RWPE2 (cell line): Measurements from ENCODE around the gene LHFPL3.

Source experiments
- ATAC-seq: fragments of 200-7000 bp; cut with Tn5 transposase; 3 replicates; pipeline ENCODE4 v1.9.1; 2021; ENCODE audit warnings: low read depth
- DNase-seq: peaks from one replicate; pipeline ENCODE4 v3.0.0-alpha.2; 2020; ENCODE audit warnings: low spot score
- H3K27ac ChIP-seq: fragments of 450-650 bp; 2 replicates; pipeline ENCODE4 v1.5.1; 2017; ENCODE audit warnings: mild to moderate bottlenecking; ENCODE audit not compliant: poor library complexity, severe bottlenecking
- H3K27me3 ChIP-seq: fragments of 250-450 bp; sonication (Bioruptor Pico); 2 replicates; pipeline ENCODE4 v1.5.1; 2021; ENCODE audit warnings: mild to moderate bottlenecking, moderate library complexity; ENCODE audit not compliant: insufficient read depth, poor library complexity, severe bottlenecking
- H3K36me3 ChIP-seq: fragments of 250-450 bp; sonication (Bioruptor Pico); 2 replicates; pipeline ENCODE4 v1.5.1; 2020; ENCODE audit warnings: low read depth, mild to moderate bottlenecking, moderate library complexity
- H3K4me1 ChIP-seq: fragments of 250-450 bp; sonication (Bioruptor Pico); 2 replicates; pipeline ENCODE4 v1.5.1; 2021; ENCODE audit warnings: mild to moderate bottlenecking, moderate library complexity; ENCODE audit not compliant: insufficient read depth, poor library complexity, severe bottlenecking
- H3K4me3 ChIP-seq: fragments of 250-450 bp; sonication (Bioruptor Pico); 2 replicates; pipeline ENCODE4 v1.5.1; 2021; ENCODE audit warnings: mild to moderate bottlenecking, moderate library complexity; ENCODE audit not compliant: severe bottlenecking
- H3K9me3 ChIP-seq: fragments of 250-450 bp; sonication (Bioruptor Pico); 2 replicates; pipeline ENCODE4 v1.5.1; 2021; ENCODE audit warnings: mild to moderate bottlenecking, moderate library complexity; ENCODE audit not compliant: severe bottlenecking
- TF ChIP-seq, protein P1 (sequence below): fragments of 450-650 bp; IDR thresholded peaks from one replicate; pipeline ENCODE4 v1.5.1; 2017; ENCODE audit warnings: mild to moderate bottlenecking, moderate library complexity; ENCODE audit not compliant: poor library complexity, severe bottlenecking

The LHFPL3 gene

DNA sequence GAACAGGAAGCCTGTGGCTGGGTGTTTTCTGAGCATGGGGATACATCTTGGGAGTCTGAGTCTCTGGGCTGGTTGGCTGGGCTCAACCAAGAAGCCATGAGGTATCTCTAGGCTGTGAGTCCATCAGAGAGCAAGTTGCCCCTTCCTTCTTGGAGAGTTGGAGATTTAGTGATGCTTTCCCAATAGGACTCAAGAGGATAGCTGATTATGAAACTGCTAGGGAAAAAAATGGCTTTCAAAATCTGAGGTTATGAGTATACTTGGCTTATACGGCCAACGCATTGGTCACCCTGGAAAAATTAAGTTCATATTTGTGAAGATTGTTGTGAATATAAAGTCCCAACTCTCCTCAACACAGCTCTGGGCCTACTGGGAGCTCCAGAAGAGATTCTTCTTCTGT is 522.9 kb downstream of the LHFPL3 start:
- no peak for ATAC-seq

DNA sequence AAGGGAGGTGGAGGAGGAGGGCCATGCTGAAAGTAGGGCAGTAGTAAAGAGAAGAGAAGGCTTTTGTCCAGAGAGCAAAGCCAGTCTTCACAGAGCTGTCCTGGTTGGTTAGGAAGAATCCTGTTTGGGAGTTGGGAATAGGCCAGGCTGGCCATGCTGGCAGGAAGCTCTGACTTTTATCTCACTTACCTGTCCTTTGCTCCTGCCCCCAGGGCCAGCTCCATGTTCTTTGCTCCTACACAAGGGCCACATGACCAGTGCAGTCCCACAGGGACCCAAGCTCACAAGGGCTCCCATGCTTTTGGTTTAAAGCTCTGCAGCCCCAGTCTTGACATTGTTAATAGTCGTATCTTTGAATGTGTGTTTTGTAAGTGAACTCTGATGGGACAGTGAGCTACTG is 524.0 kb downstream of the LHFPL3 start:
- ATAC-seq, result no peak
- Histone ChIP-seq H3K27ac (no peak overlapping the region), H3K36me3 (no peaks in the 10 kb centered on the region), H3K4me3 (no peak overlapping the region), H3K27me3 (peaks cover 8% of the 10 kb centered on the region), H3K9me3 (no peaks in the 10 kb centered on the region), H3K4me1 (no peaks in the 10 kb centered on the region)
- TF ChIP-seq, protein P1, sequence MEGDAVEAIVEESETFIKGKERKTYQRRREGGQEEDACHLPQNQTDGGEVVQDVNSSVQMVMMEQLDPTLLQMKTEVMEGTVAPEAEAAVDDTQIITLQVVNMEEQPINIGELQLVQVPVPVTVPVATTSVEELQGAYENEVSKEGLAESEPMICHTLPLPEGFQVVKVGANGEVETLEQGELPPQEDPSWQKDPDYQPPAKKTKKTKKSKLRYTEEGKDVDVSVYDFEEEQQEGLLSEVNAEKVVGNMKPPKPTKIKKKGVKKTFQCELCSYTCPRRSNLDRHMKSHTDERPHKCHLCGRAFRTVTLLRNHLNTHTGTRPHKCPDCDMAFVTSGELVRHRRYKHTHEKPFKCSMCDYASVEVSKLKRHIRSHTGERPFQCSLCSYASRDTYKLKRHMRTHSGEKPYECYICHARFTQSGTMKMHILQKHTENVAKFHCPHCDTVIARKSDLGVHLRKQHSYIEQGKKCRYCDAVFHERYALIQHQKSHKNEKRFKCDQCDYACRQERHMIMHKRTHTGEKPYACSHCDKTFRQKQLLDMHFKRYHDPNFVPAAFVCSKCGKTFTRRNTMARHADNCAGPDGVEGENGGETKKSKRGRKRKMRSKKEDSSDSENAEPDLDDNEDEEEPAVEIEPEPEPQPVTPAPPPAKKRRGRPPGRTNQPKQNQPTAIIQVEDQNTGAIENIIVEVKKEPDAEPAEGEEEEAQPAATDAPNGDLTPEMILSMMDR, result no peak
- DNase-seq, result no peak

More for the DNA sequence above, 522.9 kb downstream of the LHFPL3 start:
- H3K27me3 ChIP-seq, result peaks cover 16% of the 10 kb centered on the region
- no peak for DNase-seq
- H3K9me3 ChIP-seq, result no peaks in the 10 kb centered on the region
- TF ChIP-seq, protein P1, result no peak
- no peak overlapping the region for H3K4me3 ChIP-seq
- H3K4me1 ChIP-seq, result no peaks in the 10 kb centered on the region
- H3K27ac ChIP-seq, result no peak overlapping the region
- no peaks in the 10 kb centered on the region for H3K36me3 ChIP-seq

DNA sequence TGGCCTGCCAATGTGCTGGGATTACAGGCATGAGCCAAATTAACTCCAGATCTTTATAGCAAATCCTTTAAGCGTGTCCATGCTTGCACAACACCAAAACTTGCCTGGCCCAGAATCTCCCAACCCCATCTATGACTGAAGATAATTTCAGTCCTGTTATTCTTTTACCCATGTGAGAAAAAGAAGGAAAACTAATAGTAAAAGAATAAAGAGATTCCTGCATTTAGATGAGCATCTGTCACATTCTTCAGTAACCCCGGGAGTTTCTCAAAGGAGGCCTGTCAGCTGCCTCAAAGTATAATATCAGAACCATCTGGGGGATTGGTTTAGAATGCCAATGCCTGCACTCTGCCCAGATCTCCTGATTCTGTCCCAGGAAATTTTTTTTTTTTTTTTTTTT is 527.5 kb downstream of the LHFPL3 start:
- peaks cover 8% of the 10 kb centered on the region for H3K27me3 ChIP-seq
- ATAC-seq (no peak), DNase-seq (no peak)
- H3K27ac ChIP-seq, result no peak overlapping the region
- TF ChIP-seq, protein P1, result no peak
- no peaks in the 10 kb centered on the region for H3K4me1 ChIP-seq
- H3K9me3 ChIP-seq, result no peaks in the 10 kb centered on the region
- no peak overlapping the region for H3K4me3 ChIP-seq
- no peaks in the 10 kb centered on the region for H3K36me3 ChIP-seq

DNA sequence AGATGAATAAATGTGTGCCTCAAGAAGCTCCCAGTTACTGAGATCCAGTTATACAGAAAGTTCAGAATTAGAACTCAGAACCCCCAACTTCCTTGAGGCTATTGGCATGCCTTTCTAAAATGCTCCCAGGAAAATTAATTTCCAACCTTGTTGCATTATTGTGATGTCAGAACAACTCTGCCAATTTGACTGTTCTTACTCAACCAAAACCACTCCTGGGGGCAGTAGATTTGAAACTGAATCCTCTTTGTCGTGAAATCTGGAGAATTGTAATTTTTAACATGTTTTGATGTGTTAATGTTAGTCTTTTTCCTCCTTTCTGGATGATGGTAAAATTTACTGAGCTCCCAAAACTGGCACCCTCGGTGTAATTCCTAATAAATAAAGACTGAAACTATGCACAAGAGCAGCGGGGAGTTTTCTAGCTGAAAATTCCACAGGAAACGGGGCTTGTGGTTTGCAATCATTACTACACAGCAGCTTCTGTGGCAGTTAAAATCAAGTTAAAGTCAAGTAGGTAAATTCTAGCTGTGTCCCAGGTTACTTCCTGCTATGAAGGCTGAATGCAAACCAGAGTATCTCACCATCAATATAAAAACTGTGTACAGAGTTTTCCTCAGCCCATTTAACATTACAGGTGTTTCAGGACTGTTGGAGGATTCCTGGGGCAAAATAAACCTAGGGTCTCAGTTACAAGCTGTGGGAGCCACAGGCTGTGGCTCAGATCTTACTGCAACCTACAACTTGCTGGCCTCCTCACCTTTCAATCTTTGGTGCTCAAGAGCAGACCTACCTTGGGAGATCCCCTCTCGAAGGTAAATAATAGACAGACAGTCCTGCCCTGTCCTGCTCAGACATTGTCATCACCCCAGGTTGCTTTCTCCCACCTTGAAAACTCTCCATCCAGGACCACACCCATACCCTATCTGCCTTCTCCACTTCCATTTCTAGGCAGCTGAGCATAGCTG is 529.3 kb downstream of the LHFPL3 start:
- no peak for DNase-seq
- no peak for ATAC-seq
- no peak overlapping the region for H3K27ac ChIP-seq
- no peaks in the 10 kb centered on the region for H3K36me3 ChIP-seq
- H3K27me3 ChIP-seq, result peaks cover 13% of the 10 kb centered on the region
- H3K4me1 ChIP-seq, result no peaks in the 10 kb centered on the region
- no peaks in the 10 kb centered on the region for H3K9me3 ChIP-seq
- TF ChIP-seq, protein P1, result no peak
- no peak overlapping the region for H3K4me3 ChIP-seq
